Neural progenitor cell (in vitro differentiated cells): Measurements from ENCODE around the gene NPTN. TPM values are rescaled to one million over a fixed set of nuclear protein-coding genes. Genes with fewer than 3 reads are reported as not detected.

ENCODE experiments used
- DNase-seq: peaks from one replicate; pipeline ENCODE4 v3.0.0-alpha.2; 2016; ENCODE audit warnings: low spot score
- H2AFZ ChIP-seq: fragments of 200-600 bp; sonication (generic); replicated peaks from 2 replicates; pipeline ENCODE4 v1.6.1; 2016; ENCODE audit warnings: antibody characterized with exemption
- H3F3A ChIP-seq: fragments of 200-600 bp; sonication (generic); 2 replicates; pipeline ENCODE4 v1.6.1; 2016; ENCODE audit warnings: antibody characterized with exemption, low read depth
- H3K27ac ChIP-seq: fragments of 200-600 bp; sonication (generic); 2 replicates; pipeline ENCODE4 v1.5.1; 2016; ENCODE audit warnings: mild to moderate bottlenecking
- H3K27me3 ChIP-seq: fragments of 200-600 bp; sonication (generic); 2 replicates; pipeline ENCODE4 v1.6.1; 2016; ENCODE audit warnings: mild to moderate bottlenecking, moderate library complexity
- H3K36me3 ChIP-seq: fragments of 200-600 bp; sonication (generic); 2 replicates; pipeline ENCODE4 v1.5.1; 2016
- H3K4me1 ChIP-seq: fragments of 200-600 bp; sonication (generic); 2 replicates; pipeline ENCODE4 v1.6.1; 2016; ENCODE audit warnings: mixed run types
- H3K4me2 ChIP-seq: fragments of 200-600 bp; sonication (generic); 2 replicates; pipeline ENCODE4 v1.6.1; 2016
- H3K4me3 ChIP-seq: fragments of 200-600 bp; sonication (generic); 2 replicates; pipeline ENCODE4 v1.5.1; 2016
- H3K79me2 ChIP-seq: fragments of 200-600 bp; sonication (generic); 2 replicates; pipeline ENCODE4 v1.6.1; 2016; ENCODE audit warnings: low read depth
- H3K9ac ChIP-seq: fragments of 200-600 bp; sonication (generic); 2 replicates; pipeline ENCODE4 v1.6.1; 2016
- H3K9me3 ChIP-seq: fragments of 200-600 bp; sonication (generic); 2 replicates; pipeline ENCODE4 v1.5.1; 2016; ENCODE audit warnings: low read depth
- H4K20me1 ChIP-seq: fragments of 200-600 bp; sonication (generic); 2 replicates; pipeline ENCODE4 v1.6.1; 2016; ENCODE audit warnings: low read depth
- H3K27ac Mint-ChIP-seq: 3 replicates; pipeline ENCODE4 v1.8.0; 2021; ENCODE audit warnings: mixed read lengths
- H3K27me3 Mint-ChIP-seq: 2 replicates; pipeline ENCODE4 v1.8.0; 2022; ENCODE audit warnings: low read depth, mild to moderate bottlenecking, inconsistent platforms, moderate library complexity, mixed read lengths; ENCODE audit not compliant: insufficient read depth
- H3K36me3 Mint-ChIP-seq: 3 replicates; pipeline ENCODE4 v1.8.0; 2021; ENCODE audit warnings: mixed read lengths
- H3K4me1 Mint-ChIP-seq: 3 replicates; pipeline ENCODE4 v1.8.0; 2021; ENCODE audit warnings: mixed read lengths
- H3K4me3 Mint-ChIP-seq: 3 replicates; pipeline ENCODE4 v1.8.0; 2021; ENCODE audit warnings: mild to moderate bottlenecking, moderate library complexity, mixed read lengths
- H3K9me3 Mint-ChIP-seq: 3 replicates; pipeline ENCODE4 v1.8.0; 2020; ENCODE audit warnings: mixed read lengths
- EZH2 ChIP-seq: fragments of 200-600 bp; sonication (generic); IDR thresholded peaks from 2 replicates; pipeline ENCODE4 v1.6.1; 2017; ENCODE audit warnings: antibody characterized with exemption, mild to moderate bottlenecking, moderate library complexity
- EZH2phosphoT487 ChIP-seq: fragments of 200-600 bp; sonication (generic); IDR thresholded peaks from 2 replicates; pipeline ENCODE4 v1.6.1; 2017; ENCODE audit warnings: antibody characterized with exemption
- total RNA-seq: library from RNA; depleted of rRNA; stranded (reverse); fragments of >200 nt; gene quantifications from 2 replicates; pipeline ENCODE4 v1.2.3, GENCODE V29; 2015; ENCODE audit warnings: low replicate concordance
- TF ChIP-seq, protein P1 (sequence below): fragments of 200-600 bp; sonication (generic); IDR thresholded peaks from 2 replicates; pipeline ENCODE4 v1.5.1; 2017; ENCODE audit warnings: antibody characterized with exemption, mild to moderate bottlenecking

The NPTN gene
- total RNA-seq, 1 donor from 2014 or later = 110 TPM

DNA sequence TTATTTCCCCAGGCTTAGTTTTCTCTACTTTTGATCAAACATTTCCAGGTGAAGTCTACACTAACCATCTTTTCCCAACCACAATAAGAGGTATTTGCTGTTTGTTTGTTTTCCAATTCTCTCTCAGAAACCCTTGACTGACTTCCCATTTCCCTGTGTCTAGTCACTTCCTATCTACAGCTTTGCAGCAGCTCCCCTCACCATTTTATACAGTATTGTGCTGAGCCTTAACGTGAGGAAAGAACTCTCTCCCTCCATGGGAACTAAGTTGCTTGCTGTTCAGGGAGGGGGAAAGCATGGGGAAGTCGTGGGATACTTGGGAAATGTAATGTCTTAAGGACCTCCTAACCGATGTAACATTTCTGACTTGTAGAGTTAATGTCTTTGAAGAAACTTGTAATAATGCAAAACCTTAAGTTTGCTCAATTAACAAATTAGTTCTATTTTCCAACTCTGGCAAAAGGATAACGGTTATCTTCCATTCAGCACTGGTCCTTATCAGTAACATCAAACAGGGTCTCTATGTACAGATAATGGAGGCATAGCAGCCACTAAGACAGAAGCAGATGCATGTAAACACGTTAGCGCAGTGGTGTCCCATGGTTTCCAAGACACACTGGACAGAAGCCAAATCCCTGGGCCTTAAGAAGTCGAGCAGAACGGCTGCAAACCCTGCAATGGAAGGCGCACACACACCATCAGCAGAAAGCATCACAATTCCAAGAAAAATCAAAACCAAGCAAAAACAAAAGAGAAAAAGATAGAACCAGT is 39.7 kb downstream of the NPTN start:
- Histone ChIP-seq H3K27me3 (no peaks in the 10 kb centered on the region), H4K20me1 (peaks cover 75% of the 10 kb centered on the region), H3K36me3 (no peaks in the 10 kb centered on the region), H3K4me2 (no peak overlapping the region), H3F3A (peaks cover 10% of the 10 kb centered on the region), H2AFZ (no peak overlapping the region), H3K27ac (no peak overlapping the region), H3K79me2 (peaks cover 86% of the 10 kb centered on the region), H3K4me3 (no peak overlapping the region), H3K9me3 (no peaks in the 10 kb centered on the region), H3K4me1 (peaks cover 37% of the 10 kb centered on the region), H3K9ac (no peak overlapping the region)
- Mint-ChIP-seq H3K36me3 (peaks cover 16% of the 10 kb centered on the region), H3K4me1 (peaks cover 21% of the 10 kb centered on the region), H3K9me3 (no peaks in the 10 kb centered on the region), H3K4me3 (no peak overlapping the region), H3K27me3 (peaks cover 4% of the 10 kb centered on the region), H3K27ac (no peak overlapping the region)
- TF ChIP-seq EZH2 (no peak), EZH2phosphoT487 (no peak)
- TF ChIP-seq, protein P1, sequence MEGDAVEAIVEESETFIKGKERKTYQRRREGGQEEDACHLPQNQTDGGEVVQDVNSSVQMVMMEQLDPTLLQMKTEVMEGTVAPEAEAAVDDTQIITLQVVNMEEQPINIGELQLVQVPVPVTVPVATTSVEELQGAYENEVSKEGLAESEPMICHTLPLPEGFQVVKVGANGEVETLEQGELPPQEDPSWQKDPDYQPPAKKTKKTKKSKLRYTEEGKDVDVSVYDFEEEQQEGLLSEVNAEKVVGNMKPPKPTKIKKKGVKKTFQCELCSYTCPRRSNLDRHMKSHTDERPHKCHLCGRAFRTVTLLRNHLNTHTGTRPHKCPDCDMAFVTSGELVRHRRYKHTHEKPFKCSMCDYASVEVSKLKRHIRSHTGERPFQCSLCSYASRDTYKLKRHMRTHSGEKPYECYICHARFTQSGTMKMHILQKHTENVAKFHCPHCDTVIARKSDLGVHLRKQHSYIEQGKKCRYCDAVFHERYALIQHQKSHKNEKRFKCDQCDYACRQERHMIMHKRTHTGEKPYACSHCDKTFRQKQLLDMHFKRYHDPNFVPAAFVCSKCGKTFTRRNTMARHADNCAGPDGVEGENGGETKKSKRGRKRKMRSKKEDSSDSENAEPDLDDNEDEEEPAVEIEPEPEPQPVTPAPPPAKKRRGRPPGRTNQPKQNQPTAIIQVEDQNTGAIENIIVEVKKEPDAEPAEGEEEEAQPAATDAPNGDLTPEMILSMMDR = no peak
- DNase-seq = no peak

DNA sequence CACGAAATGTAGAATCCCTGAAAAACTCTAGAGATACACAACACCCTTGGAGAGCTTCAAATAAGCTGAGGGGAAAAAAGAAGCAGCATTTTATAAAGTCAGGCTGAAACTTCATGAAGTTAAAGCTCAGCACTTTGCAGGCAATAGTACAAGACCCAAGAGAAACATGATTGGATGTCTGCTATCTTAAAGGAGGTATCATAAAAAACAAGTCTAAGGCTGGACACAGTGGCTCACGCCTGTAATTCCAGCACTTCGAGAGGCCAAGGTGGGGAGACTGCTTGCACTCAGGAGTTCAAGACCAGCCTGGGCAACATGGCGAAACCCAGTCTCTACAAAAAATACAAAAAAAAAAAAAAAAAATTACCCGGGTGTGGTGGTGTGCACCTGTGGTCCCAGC is 42.9 kb downstream of the NPTN start:
- Histone ChIP-seq H3K36me3 (no peaks in the 10 kb centered on the region), H3K9me3 (no peaks in the 10 kb centered on the region), H3K27me3 (no peaks in the 10 kb centered on the region), H3K79me2 (peaks cover 58% of the 10 kb centered on the region), H4K20me1 (peaks cover 51% of the 10 kb centered on the region), H3K27ac (no peak overlapping the region), H3K4me1 (peaks cover 9% of the 10 kb centered on the region), H3K4me3 (no peak overlapping the region), H3K4me2 (no peak overlapping the region), H3F3A (no peaks in the 10 kb centered on the region), H3K9ac (no peak overlapping the region), H2AFZ (no peak overlapping the region)
- peaks cover 2% of the 10 kb centered on the region for H3K4me1 Mint-ChIP-seq
- no peaks in the 10 kb centered on the region for H3K9me3 Mint-ChIP-seq
- H3K27ac Mint-ChIP-seq = no peak overlapping the region
- H3K4me3 Mint-ChIP-seq = no peak overlapping the region
- peaks cover 29% of the 10 kb centered on the region for H3K36me3 Mint-ChIP-seq
- H3K27me3 Mint-ChIP-seq = peaks cover 4% of the 10 kb centered on the region
- DNase-seq = no peak
- TF ChIP-seq, protein P1 = no peak
- TF ChIP-seq EZH2 (no peak), EZH2phosphoT487 (no peak)

DNA sequence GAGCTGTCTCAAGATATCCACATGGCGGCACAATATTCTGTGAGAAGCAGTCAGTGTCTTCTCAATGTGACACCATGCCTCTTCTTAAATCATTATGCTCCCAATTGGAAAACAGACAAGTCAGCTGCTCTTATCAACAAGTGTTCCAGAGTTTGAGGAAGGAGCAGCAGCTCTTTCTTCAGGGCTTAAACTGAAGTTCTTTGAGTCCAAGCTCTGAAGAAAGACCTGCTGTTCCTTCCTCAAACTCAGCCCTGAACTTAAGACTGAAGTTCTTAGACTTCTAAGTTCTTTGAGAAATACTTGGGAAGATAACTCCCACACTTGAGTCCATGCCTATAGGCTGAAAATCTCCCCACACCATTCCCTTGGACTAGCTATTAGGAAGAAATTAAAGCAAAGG is 43.4 kb downstream of the NPTN start:
- TF ChIP-seq EZH2 = no peak
- no peak for TF ChIP-seq EZH2phosphoT487
- TF ChIP-seq, protein P1 = no peak
- peaks cover 46% of the 10 kb centered on the region for H4K20me1 ChIP-seq

More for the DNA sequence above, 43.4 kb downstream of the NPTN start:
- H3K27me3 ChIP-seq = no peaks in the 10 kb centered on the region
- Mint-ChIP-seq H3K27me3 (peaks cover 2% of the 10 kb centered on the region), H3K9me3 (no peaks in the 10 kb centered on the region), H3K36me3 (peaks cover 30% of the 10 kb centered on the region), H3K4me1 (peaks cover 2% of the 10 kb centered on the region), H3K4me3 (no peak overlapping the region), H3K27ac (no peak overlapping the region)
- H3K9me3 ChIP-seq = no peaks in the 10 kb centered on the region
- peaks cover 53% of the 10 kb centered on the region for H3K79me2 ChIP-seq
- no peak overlapping the region for H3K9ac ChIP-seq
- H3F3A ChIP-seq = no peaks in the 10 kb centered on the region
- no peak overlapping the region for H3K4me3 ChIP-seq
- no peak for DNase-seq
- H3K27ac ChIP-seq = no peak overlapping the region
- H2AFZ ChIP-seq = no peak overlapping the region
- H3K36me3 ChIP-seq = no peaks in the 10 kb centered on the region
- H3K4me1 ChIP-seq = peaks cover 9% of the 10 kb centered on the region
- H3K4me2 ChIP-seq = no peak overlapping the region
